OCI-LY1 (cell line): ENCODE results near the gene VEGFB.

Experiments
- H2AFZ ChIP-seq: fragments of 200-600 bp; sonication (generic), shearing (Covaris generic); 2 replicates; pipeline ENCODE4 v1.6.0; 2014; ENCODE audit warnings: antibody characterized with exemption, mild to moderate bottlenecking, low read length
- H3F3A ChIP-seq: fragments of 200-600 bp; sonication (generic), shearing (Covaris generic); 2 replicates; pipeline ENCODE4 v1.6.0; 2014; ENCODE audit warnings: mild to moderate bottlenecking, antibody characterized with exemption, low read length, moderate library complexity; ENCODE audit not compliant: insufficient read depth
- H3K27ac ChIP-seq: fragments of 200-600 bp; sonication (generic); 2 replicates; pipeline ENCODE4 v1.5.1; 2014; ENCODE audit warnings: low read length, mixed run types, mild to moderate bottlenecking, low read depth; ENCODE audit not compliant: poor library complexity, severe bottlenecking
- H3K27me3 ChIP-seq: fragments of 200-600 bp; sonication (generic); 2 replicates; pipeline ENCODE4 v1.6.0; 2014; ENCODE audit warnings: antibody characterized with exemption, mild to moderate bottlenecking, low read length, moderate library complexity; ENCODE audit not compliant: insufficient read depth
- H3K36me3 ChIP-seq: fragments of 200-600 bp; sonication (generic); 2 replicates; pipeline ENCODE4 v1.6.1; 2014; ENCODE audit warnings: mild to moderate bottlenecking, antibody characterized with exemption, low read length, moderate library complexity, mixed read lengths; ENCODE audit not compliant: insufficient read depth
- H3K4me1 ChIP-seq: fragments of 200-600 bp; sonication (generic); 2 replicates; pipeline ENCODE4 v1.5.1; 2014; ENCODE audit warnings: mild to moderate bottlenecking, low read length, moderate library complexity; ENCODE audit not compliant: insufficient read depth, severe bottlenecking
- H3K4me2 ChIP-seq: fragments of 200-600 bp; sonication (generic), shearing (Covaris generic); 2 replicates; pipeline ENCODE4 v1.6.1; 2014; ENCODE audit warnings: low read length
- H3K4me3 ChIP-seq: fragments of 200-600 bp; sonication (generic); 2 replicates; pipeline ENCODE4 v1.5.1; 2014; ENCODE audit warnings: low read length, low read depth, mild to moderate bottlenecking, mixed read lengths; ENCODE audit not compliant: poor library complexity, severe bottlenecking
- H3K79me2 ChIP-seq: fragments of 200-600 bp; shearing (Covaris generic); 2 replicates; pipeline ENCODE4 v1.6.1; 2016; ENCODE audit warnings: mixed run types, low read length, mixed read lengths; ENCODE audit not compliant: insufficient read depth
- H3K9ac ChIP-seq: fragments of 200-600 bp; sonication (generic), shearing (Covaris generic); 2 replicates; pipeline ENCODE4 v1.6.1; 2014; ENCODE audit warnings: mild to moderate bottlenecking, low read length, mixed read lengths
- H3K9me2 ChIP-seq: fragments of 200-600 bp; sonication (generic), shearing (Covaris generic); 2 replicates; pipeline ENCODE4 v1.6.1; 2014; ENCODE audit warnings: low read depth, mild to moderate bottlenecking, low read length, mixed read lengths
- H3K9me3 ChIP-seq: fragments of 200-600 bp; shearing (Covaris generic); 2 replicates; pipeline ENCODE4 v1.6.1; 2014; ENCODE audit warnings: low read length, mixed read lengths
- H4K20me1 ChIP-seq: fragments of 200-600 bp; sonication (generic), shearing (Covaris generic); 2 replicates; pipeline ENCODE4 v1.6.0; 2016; ENCODE audit warnings: mild to moderate bottlenecking, low read length; ENCODE audit not compliant: insufficient read depth
- CTCF ChIP-seq: fragments of 200-600 bp; sonication (generic), shearing (Covaris generic); IDR thresholded peaks from 2 replicates; pipeline ENCODE4 v1.5.1; 2017; ENCODE audit warnings: mild to moderate bottlenecking, antibody characterized with exemption, low read length, moderate library complexity, mixed read lengths
- EZH2 ChIP-seq: fragments of 200-600 bp; sonication (generic), shearing (Covaris generic); IDR thresholded peaks from 2 replicates; pipeline ENCODE4 v1.8.0; 2017; ENCODE audit warnings: borderline replicate concordance, mixed run types, mild to moderate bottlenecking, antibody characterized with exemption, low read length, moderate library complexity, mixed read lengths

The VEGFB gene

GRCh38 chr11:64238076-64238475 lies 3.7 kb downstream of the VEGFB start:
- H3K27me3 ChIP-seq: no peaks in the 10 kb centered on the region
- H3K79me2 ChIP-seq: no peaks in the 10 kb centered on the region
- peak overlapping the region; percentile 36 for H3K4me3 ChIP-seq
- H3K4me2 ChIP-seq: peak overlapping the region; percentile 91
- peaks cover 18% of the 10 kb centered on the region; the same call in 1 of the 2 replicates for H3F3A ChIP-seq
- no peaks in the 10 kb centered on the region for H3K9me2 ChIP-seq
- H3K9ac ChIP-seq: peak overlapping the region; percentile 93
- peaks cover 71% of the 10 kb centered on the region for H3K4me1 ChIP-seq
- H4K20me1 ChIP-seq: no peaks in the 10 kb centered on the region
- H3K9me3 ChIP-seq: no peaks in the 10 kb centered on the region
- peak overlapping the region; percentile 98 for H3K27ac ChIP-seq
- peaks cover 18% of the 10 kb centered on the region; the same call in 1 of the 2 replicates for H3K36me3 ChIP-seq
- TF ChIP-seq EZH2 (no peak), CTCF (no peak)
- no peak overlapping the region for H2AFZ ChIP-seq

GRCh38 chr11:64238999-64239398 lies 4.6 kb downstream of the VEGFB start:
- Histone ChIP-seq H3K79me2 (no peaks in the 10 kb centered on the region), H3K9ac (peak overlapping the region; percentile 93)

GRCh38 chr11:64239662-64240434 lies 5.5 kb downstream of the VEGFB start:
- H3K9ac ChIP-seq: peak overlapping the region; percentile 93
- peak overlapping the region; percentile 98 for H3K27ac ChIP-seq
- peaks cover 76% of the 10 kb centered on the region for H3K4me1 ChIP-seq
- peak overlapping the region; percentile 91 for H3K4me2 ChIP-seq
- no peak for TF ChIP-seq EZH2
- no peak for TF ChIP-seq CTCF
- H3K9me3 ChIP-seq: no peaks in the 10 kb centered on the region
- no peaks in the 10 kb centered on the region for H3K9me2 ChIP-seq
- peaks cover 33% of the 10 kb centered on the region; the same call in 1 of the 2 replicates for H3K36me3 ChIP-seq
- H4K20me1 ChIP-seq: no peaks in the 10 kb centered on the region
- no peak overlapping the region for H2AFZ ChIP-seq
- H3K79me2 ChIP-seq: no peaks in the 10 kb centered on the region
- H3F3A ChIP-seq: peaks cover 18% of the 10 kb centered on the region; the same call in 1 of the 2 replicates
- H3K4me3 ChIP-seq: peak overlapping the region; percentile 77
- no peaks in the 10 kb centered on the region for H3K27me3 ChIP-seq

More at GRCh38 chr11:64238999-64239398, 4.6 kb downstream of the VEGFB start:
- Histone ChIP-seq H3K4me3 (no peak overlapping the region), H2AFZ (no peak overlapping the region), H3K4me1 (peaks cover 72% of the 10 kb centered on the region), H3K36me3 (peaks cover 27% of the 10 kb centered on the region; the same call in 1 of the 2 replicates), H3K4me2 (peak overlapping the region; percentile 91; the same call in 1 of the 2 replicates), H3F3A (peaks cover 18% of the 10 kb centered on the region; the same call in 1 of the 2 replicates), H4K20me1 (no peaks in the 10 kb centered on the region), H3K27me3 (no peaks in the 10 kb centered on the region), H3K27ac (peak overlapping the region; percentile 98), H3K9me3 (no peaks in the 10 kb centered on the region), H3K9me2 (no peaks in the 10 kb centered on the region)
- TF ChIP-seq CTCF (no peak), EZH2 (no peak)
